ENCODE measurements around the gene ABI3. TPM values are rescaled to one million over a fixed set of nuclear protein-coding genes. Genes with fewer than 3 reads are reported as not detected.
"Not testable (repeated sequence)": the region's sequence is repeated elsewhere in the genome, so short reads cannot be mapped to it uniquely, and the experiment has no call there.

ABI3 gene, protein sequence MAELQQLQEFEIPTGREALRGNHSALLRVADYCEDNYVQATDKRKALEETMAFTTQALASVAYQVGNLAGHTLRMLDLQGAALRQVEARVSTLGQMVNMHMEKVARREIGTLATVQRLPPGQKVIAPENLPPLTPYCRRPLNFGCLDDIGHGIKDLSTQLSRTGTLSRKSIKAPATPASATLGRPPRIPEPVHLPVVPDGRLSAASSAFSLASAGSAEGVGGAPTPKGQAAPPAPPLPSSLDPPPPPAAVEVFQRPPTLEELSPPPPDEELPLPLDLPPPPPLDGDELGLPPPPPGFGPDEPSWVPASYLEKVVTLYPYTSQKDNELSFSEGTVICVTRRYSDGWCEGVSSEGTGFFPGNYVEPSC
- polyA plus RNA-seq (2013, experiment 1 of 2): 1.9 TPM
- polyA plus RNA-seq (2013, experiment 2 of 2): 2.3 TPM

DNA sequence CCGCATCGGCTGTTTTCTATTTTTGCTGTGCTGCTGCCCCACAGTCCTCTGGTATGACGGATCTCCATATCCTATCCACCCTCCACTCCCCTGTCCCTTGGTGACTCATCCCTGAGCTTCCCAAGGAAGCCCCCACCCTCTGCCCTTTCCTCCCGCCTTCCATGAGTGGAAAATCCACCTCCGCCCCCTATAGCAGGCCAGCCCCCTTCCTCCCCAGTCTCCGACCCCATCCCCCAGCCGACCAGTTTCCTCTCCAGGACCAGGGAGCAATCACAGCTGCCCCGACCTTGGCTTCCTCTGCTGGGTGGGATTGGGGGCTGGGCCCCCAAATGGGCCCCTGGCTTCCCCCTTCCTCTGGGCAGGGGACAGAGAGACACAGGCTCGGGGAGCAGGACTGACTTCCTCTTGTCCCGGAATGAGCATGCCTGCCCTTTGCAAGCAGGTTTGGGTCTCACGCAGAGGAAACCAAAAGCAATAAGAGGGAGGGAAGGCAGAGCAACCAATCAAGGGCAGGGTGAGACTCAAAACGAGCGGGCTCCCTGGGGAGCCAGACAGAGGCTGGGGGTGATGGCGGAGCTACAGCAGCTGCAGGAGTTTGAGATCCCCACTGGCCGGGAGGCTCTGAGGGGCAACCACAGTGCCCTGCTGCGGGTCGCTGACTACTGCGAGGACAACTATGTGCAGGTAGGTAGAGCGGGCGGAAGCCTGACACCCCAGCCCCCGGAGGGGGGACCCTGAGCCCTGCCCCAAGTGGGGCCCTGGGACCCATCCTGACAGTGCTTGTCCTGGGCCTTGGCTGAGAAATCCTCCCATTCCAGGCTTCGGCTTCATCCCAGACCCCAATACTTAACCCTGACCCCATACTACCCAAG, at the start of gene ABI3, which contains the start of gene GNGT2:
TSS of gene ABI3 (plus strand) at position 550 of the 872 bp plus-strand sequence. CDS start at position 568, 18 bp downstream.
TSS of gene GNGT2 (minus strand) at position 417 of the 872 bp plus-strand sequence. CDS start 3,152 bp downstream, outside the sequence.
- 40% methylated on average over 22 of the region's 22 CpGs for WGBS
- Histone ChIP-seq H3K27ac (ENCODE audit: low read depth, low read length) (peak within 1 kb of the TSS; percentile 53), H3K27me3 (ENCODE audit: insufficient read depth, low read length) (no peaks in the 10 kb centered on the region), H3K4me3 (ENCODE audit: low read length) (peak within 1 kb of the TSS; percentile 27), H3K4me1 (ENCODE audit: insufficient read depth, low read length) (peaks cover 24% of the 10 kb centered on the region), H3K36me3 (ENCODE audit: insufficient read depth, low read length) (no peaks in the 10 kb centered on the region), H3K9me3 (ENCODE audit: insufficient read depth, low read depth, low read length) (no peaks in the 10 kb centered on the region), H3K9ac (ENCODE audit: low read depth, low read length) (peak within 1 kb of the TSS; percentile 30; the same call in 1 of the 2 replicates)

DNA sequence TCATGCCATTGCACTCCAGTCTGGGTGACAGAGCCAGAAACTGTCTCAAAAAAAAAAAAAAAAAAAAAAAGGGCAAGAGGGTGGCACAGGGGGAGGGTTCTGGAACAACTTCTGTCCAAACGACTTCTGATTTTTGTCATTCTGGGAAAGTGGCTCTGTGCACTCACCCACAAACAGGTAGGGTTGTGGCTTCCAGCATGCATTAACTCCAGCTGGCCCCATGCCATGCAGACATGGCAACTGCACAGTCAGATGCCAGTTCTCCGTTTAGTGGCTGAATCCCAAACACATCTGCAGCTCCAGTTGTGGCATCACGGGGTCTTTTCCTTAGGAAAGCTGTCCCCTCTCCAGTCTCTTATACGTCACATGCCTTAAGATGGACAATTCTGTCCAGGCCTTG, 47.6 kb upstream of the ABI3 start:
- WGBS: 91% methylated on average over 4 of the region's 4 CpGs
- Histone ChIP-seq H3K27me3 (ENCODE audit: insufficient read depth, low read length) (no peaks in the 10 kb centered on the region), H3K9ac (ENCODE audit: low read depth, low read length) (no peak overlapping the region), H3K27ac (ENCODE audit: low read depth, low read length) (no peak overlapping the region), H3K9me3 (ENCODE audit: insufficient read depth, low read depth, low read length) (no peaks in the 10 kb centered on the region), H3K4me3 (ENCODE audit: low read length) (no peak overlapping the region), H3K4me1 (ENCODE audit: insufficient read depth, low read length) (no peaks in the 10 kb centered on the region), H3K36me3 (ENCODE audit: insufficient read depth, low read length) (no peaks in the 10 kb centered on the region)

DNA sequence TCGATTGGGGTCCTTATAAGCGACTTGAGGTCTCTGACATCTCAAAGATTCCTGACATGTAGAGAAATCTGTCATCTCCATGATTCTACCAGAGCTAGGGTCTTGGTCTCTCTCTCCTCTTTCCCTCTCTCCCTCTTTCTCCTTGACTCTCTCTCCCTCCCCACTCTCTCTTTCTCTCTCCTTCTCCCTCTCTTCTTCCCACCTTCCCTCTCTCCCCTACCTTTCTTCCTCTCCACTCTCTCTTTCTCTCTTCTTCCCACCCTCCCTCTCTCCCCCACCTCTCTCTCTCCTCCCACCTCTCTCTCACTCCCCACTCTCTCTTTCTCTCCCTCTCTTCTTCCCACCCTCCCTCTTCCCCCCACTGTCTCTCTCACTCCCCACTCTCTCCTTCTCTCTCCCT, 45.4 kb upstream of the ABI3 start:
- no peaks in the 10 kb centered on the region for H3K4me1 ChIP-seq (ENCODE audit: insufficient read depth, low read length)
- H3K9ac ChIP-seq (ENCODE audit: low read depth, low read length): no peak overlapping the region
- no peak overlapping the region for H3K4me3 ChIP-seq (ENCODE audit: low read length)
- H3K27ac ChIP-seq (ENCODE audit: low read depth, low read length): no peak overlapping the region
- 96% methylated on average over 2 of the region's 2 CpGs for WGBS
- H3K36me3 ChIP-seq (ENCODE audit: insufficient read depth, low read length): no peaks in the 10 kb centered on the region
- no peaks in the 10 kb centered on the region for H3K27me3 ChIP-seq (ENCODE audit: insufficient read depth, low read length)
- no peaks in the 10 kb centered on the region for H3K9me3 ChIP-seq (ENCODE audit: insufficient read depth, low read depth, low read length)

DNA sequence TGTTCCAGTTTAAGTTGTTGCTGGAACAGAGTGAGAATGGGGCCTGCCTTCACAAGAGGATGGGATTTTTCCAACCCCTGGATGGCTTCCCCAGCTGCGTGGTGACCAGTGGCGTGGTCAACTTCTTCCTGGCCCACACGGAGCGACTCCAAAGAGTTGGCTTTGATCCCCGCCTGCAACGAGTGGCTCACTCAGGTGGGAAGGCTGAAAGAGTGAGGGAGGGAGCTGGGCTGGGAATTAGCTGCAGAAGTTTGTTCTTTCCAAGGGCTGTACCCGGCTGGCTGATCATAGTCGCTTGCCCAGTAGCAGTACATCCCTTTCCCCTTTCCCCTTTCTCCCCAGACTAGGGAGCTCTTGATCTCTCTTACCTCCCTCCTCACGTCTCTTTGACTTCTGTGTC, 41.8 kb upstream of the ABI3 start:
- no peak overlapping the region for H3K27ac ChIP-seq (ENCODE audit: low read depth, low read length)
- no peaks in the 10 kb centered on the region for H3K27me3 ChIP-seq (ENCODE audit: insufficient read depth, low read length)
- no peak overlapping the region for H3K4me3 ChIP-seq (ENCODE audit: low read length)
- no peaks in the 10 kb centered on the region; the same call in 1 of the 2 replicates for H3K9me3 ChIP-seq (ENCODE audit: insufficient read depth, low read depth, low read length)
- no peaks in the 10 kb centered on the region for H3K4me1 ChIP-seq (ENCODE audit: insufficient read depth, low read length)
- H3K9ac ChIP-seq (ENCODE audit: low read depth, low read length): no peak overlapping the region
- 81% methylated on average over 9 of the region's 9 CpGs for WGBS
- no peaks in the 10 kb centered on the region for H3K36me3 ChIP-seq (ENCODE audit: insufficient read depth, low read length)

DNA sequence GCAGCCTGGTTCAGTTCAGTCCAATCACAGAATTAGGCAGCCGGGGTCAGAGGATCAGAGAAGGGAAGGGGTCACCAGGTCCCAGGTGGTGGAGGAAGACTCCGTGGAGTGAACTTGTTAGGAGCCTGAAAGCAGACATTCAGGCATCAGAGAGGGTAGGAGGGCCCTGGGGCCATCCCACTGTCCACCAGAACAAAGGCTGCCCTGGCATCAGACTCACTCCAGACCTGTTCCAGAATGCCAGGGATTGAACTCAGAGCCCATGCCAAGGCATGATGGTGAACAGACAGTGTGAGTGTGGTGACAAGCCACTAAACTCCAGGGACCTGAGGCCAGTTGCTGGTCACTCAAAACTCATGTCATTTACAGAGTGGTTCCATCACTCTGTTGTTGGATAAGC, 40.3 kb upstream of the ABI3 start:
- 87% methylated on average over 2 of the region's 2 CpGs for WGBS
- Histone ChIP-seq H3K27ac (ENCODE audit: low read depth, low read length) (no peak overlapping the region), H3K4me1 (ENCODE audit: insufficient read depth, low read length) (no peaks in the 10 kb centered on the region), H3K36me3 (ENCODE audit: insufficient read depth, low read length) (no peaks in the 10 kb centered on the region), H3K9ac (ENCODE audit: low read depth, low read length) (no peak overlapping the region), H3K9me3 (ENCODE audit: insufficient read depth, low read depth, low read length) (peaks cover under 1% of the 10 kb centered on the region; the same call in 1 of the 2 replicates), H3K27me3 (ENCODE audit: insufficient read depth, low read length) (no peaks in the 10 kb centered on the region), H3K4me3 (ENCODE audit: low read length) (no peak overlapping the region)

DNA sequence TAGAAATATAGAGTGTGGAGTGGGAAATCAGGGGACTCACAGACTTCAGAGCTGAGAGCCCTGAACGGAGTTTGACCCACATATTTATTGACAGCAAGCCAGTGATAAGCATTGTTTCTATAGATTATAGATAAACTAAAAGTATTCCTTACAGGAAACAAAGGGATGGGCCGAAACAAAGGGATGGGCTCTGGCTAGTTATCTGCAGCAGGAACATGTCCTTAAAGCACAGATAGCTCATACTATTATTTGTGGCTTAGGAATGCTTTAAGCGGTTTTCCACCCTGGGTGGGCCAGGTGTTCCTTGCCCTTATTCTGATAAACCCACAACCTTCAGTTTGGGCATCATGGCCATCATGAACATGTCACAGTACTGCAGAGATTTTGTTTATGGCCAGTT, 39.8 kb upstream of the ABI3 start:
- not testable (repeated sequence) for H3K9ac ChIP-seq (ENCODE audit: low read depth, low read length); H3K36me3 ChIP-seq (ENCODE audit: insufficient read depth, low read length); H3K4me1 ChIP-seq (ENCODE audit: insufficient read depth, low read length); H3K4me3 ChIP-seq (ENCODE audit: low read length); H3K27ac ChIP-seq (ENCODE audit: low read depth, low read length); H3K27me3 ChIP-seq (ENCODE audit: insufficient read depth, low read length); H3K9me3 ChIP-seq (ENCODE audit: insufficient read depth, low read depth, low read length)
- WGBS: 92% methylated on average over 2 of the region's 3 CpGs

DNA sequence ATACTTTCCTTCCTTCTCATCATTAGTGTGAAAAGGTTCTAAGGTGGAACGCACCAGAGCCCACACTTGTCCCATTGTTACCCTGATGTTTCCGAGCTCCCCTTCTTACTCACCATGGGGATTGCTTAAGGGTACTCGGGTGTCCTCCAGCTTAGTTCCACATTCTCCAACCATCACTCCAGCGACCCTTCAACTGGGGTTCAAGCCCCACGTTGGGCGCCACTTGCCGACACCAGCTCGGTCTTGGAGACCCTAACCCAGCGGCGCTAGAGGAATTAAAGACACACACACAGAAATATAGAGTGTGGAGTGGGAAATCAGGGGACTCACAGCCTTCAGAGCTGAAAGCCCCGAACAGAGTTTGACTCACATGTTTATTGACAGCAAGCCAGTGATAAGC, 34.5 kb upstream of the ABI3 start:
- H3K36me3 ChIP-seq (ENCODE audit: insufficient read depth, low read length); H3K27ac ChIP-seq (ENCODE audit: low read depth, low read length); H3K9ac ChIP-seq (ENCODE audit: low read depth, low read length); H3K4me3 ChIP-seq (ENCODE audit: low read length); H3K4me1 ChIP-seq (ENCODE audit: insufficient read depth, low read length); H3K27me3 ChIP-seq (ENCODE audit: insufficient read depth, low read length): not testable (repeated sequence)
- H3K9me3 ChIP-seq (ENCODE audit: insufficient read depth, low read depth, low read length): peaks cover 18% of the 10 kb centered on the region
- 95% methylated on average over 9 of the region's 11 CpGs for WGBS

DNA sequence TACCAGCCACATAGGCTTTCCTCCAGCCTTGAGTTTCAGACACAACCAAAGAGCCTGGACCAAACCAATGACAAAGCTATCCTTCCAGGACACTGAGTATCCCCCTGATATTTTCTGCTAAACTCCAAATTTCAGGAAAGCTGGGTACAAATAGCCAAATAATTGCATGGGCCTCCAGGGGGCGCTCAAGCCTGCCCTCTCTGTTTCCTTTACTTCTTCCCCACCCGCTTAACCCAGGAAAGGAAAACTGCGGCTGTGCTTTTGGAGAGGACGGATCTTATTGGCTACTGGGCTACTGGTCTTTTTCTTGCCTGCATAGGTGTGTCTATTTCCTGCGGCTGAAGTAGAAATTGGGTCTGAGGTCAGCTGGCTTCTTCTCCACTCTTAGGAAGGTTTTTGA, 30.2 kb upstream of the ABI3 start:
- Histone ChIP-seq H3K4me1 (ENCODE audit: insufficient read depth, low read length) (no peaks in the 10 kb centered on the region), H3K9me3 (ENCODE audit: insufficient read depth, low read depth, low read length) (peaks cover 26% of the 10 kb centered on the region), H3K36me3 (ENCODE audit: insufficient read depth, low read length) (no peaks in the 10 kb centered on the region), H3K9ac (ENCODE audit: low read depth, low read length) (no peak overlapping the region), H3K27me3 (ENCODE audit: insufficient read depth, low read length) (no peaks in the 10 kb centered on the region), H3K4me3 (ENCODE audit: low read length) (no peak overlapping the region), H3K27ac (ENCODE audit: low read depth, low read length) (no peak overlapping the region)
- WGBS: 44% methylated on average over 5 of the region's 5 CpGs

DNA sequence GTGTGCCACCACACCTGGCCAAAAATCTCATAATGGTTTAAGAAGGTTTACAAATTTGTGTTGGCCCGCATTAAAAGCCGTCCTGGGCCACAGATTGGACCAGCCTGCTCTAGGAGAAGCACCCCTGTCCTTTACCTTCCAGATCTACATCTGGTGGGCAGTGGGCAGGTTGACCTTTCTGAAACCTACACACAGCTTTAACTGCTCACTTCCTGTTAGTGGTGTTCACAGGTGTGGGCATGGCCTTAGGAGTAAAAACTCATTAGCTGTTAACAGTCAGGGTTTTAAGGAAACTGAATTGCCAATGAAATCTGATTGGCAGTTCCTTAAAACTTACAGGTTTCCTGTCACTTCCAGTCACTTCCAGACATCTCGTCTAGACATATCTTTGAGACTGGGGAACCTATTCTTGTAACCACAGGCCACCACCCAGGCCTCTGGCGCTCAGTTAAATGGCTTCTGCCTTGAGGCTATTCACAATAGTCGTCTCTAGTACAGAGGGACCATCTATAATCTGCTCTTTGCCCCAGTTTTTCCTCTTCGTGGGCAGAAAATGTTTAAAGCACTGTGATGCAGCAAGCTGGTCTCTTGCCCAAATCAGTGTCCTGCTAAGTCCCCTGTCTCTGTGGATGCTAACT, 29.4 kb upstream of the ABI3 start:
- Histone ChIP-seq H3K27ac (ENCODE audit: low read depth, low read length) (no peak overlapping the region), H3K4me3 (ENCODE audit: low read length) (no peak overlapping the region), H3K27me3 (ENCODE audit: insufficient read depth, low read length) (no peaks in the 10 kb centered on the region), H3K36me3 (ENCODE audit: insufficient read depth, low read length) (no peaks in the 10 kb centered on the region), H3K9ac (ENCODE audit: low read depth, low read length) (no peak overlapping the region), H3K9me3 (ENCODE audit: insufficient read depth, low read depth, low read length) (peaks cover 24% of the 10 kb centered on the region), H3K4me1 (ENCODE audit: insufficient read depth, low read length) (no peaks in the 10 kb centered on the region)
- WGBS: 89% methylated on average over 6 of the region's 6 CpGs

DNA sequence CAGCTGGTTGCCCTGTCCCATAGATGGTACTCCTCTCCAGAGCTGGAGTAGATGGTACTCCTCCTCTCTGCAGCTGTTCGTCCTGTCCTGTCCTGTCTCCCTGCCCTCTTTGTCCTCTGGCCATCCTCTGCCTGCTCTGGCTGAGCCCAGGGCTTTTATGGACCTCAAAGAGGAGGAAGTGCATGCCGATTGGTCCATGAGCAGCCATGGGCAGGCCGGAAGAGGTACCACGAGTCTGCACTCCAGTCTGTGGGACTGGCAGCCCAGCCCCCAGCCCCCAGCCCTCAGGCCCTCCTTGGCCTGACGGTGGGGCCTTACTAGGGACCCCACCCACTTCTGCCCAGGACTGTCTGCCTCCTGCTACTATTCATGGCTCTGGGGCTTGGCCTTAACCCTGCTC, 27.2 kb upstream of the ABI3 start:
- no peaks in the 10 kb centered on the region for H3K27me3 ChIP-seq (ENCODE audit: insufficient read depth, low read length)
- H3K4me3 ChIP-seq (ENCODE audit: low read length): no peak overlapping the region
- no peak overlapping the region for H3K9ac ChIP-seq (ENCODE audit: low read depth, low read length)
- H3K4me1 ChIP-seq (ENCODE audit: insufficient read depth, low read length): no peaks in the 10 kb centered on the region
- H3K36me3 ChIP-seq (ENCODE audit: insufficient read depth, low read length): no peaks in the 10 kb centered on the region
- peaks cover 15% of the 10 kb centered on the region; the same call in 1 of the 2 replicates for H3K9me3 ChIP-seq (ENCODE audit: insufficient read depth, low read depth, low read length)
- no peak overlapping the region for H3K27ac ChIP-seq (ENCODE audit: low read depth, low read length)
- 81% methylated on average over 5 of the region's 5 CpGs for WGBS

DNA sequence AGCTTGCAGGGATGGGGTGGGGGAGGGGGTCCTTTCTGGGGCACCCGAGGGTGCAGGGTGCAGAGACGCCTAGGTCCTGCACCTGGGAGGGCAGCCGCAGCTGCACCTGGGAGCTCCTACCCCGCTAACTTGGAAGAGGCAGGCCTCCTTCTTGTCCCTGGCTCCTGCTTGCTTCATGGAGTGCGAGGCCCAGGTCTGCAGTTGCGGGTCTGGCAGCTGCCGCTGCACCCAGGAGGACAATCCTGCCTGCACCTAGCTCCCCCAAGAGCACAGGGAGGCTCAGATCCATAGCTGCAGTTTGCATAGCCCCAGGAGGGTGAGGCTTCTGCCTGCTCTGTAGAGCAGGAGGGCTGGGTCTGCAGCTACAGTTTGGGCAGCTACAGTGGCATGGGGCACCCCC, 26.7 kb upstream of the ABI3 start:
- Histone ChIP-seq H3K27ac (ENCODE audit: low read depth, low read length) (no peak overlapping the region), H3K27me3 (ENCODE audit: insufficient read depth, low read length) (no peaks in the 10 kb centered on the region), H3K9me3 (ENCODE audit: insufficient read depth, low read depth, low read length) (peaks cover 15% of the 10 kb centered on the region; the same call in 1 of the 2 replicates), H3K36me3 (ENCODE audit: insufficient read depth, low read length) (no peaks in the 10 kb centered on the region), H3K4me1 (ENCODE audit: insufficient read depth, low read length) (no peaks in the 10 kb centered on the region), H3K9ac (ENCODE audit: low read depth, low read length) (no peak overlapping the region), H3K4me3 (ENCODE audit: low read length) (no peak overlapping the region)
- WGBS: 94% methylated on average over 7 of the region's 7 CpGs
